HFF-Myc (cell line): ENCODE data around the gene ECT2L.
"Not testable (repeated sequence)": the region's sequence is repeated elsewhere in the genome, so short reads cannot be mapped to it uniquely, and the experiment has no call there.

Source experiments
- DNase-seq: peaks from one replicate; pipeline ENCODE4 v3.0.0-alpha.2; 2011; ENCODE audit warnings: low read depth; ENCODE audit errors: extremely low read depth
- H3K4me3 ChIP-seq: replicated peaks from 2 replicates; pipeline ENCODE4 v1.5.1; 2011; ENCODE audit warnings: low read depth, mild to moderate bottlenecking, control low read depth, low read length
- TF ChIP-seq, protein P1 (sequence below): IDR thresholded peaks from 2 replicates; pipeline ENCODE4 v1.5.1; 2012; ENCODE audit warnings: mild to moderate bottlenecking, low read depth, low read length, control low read depth; ENCODE audit errors: missing control alignments

The ECT2L gene

GRCh38 chr6:138923561-138923960 lies 127.7 kb downstream of the ECT2L start:
- H3K4me3 ChIP-seq, result no peak overlapping the region
- DNase-seq, result no peak
- TF ChIP-seq, protein P1, sequence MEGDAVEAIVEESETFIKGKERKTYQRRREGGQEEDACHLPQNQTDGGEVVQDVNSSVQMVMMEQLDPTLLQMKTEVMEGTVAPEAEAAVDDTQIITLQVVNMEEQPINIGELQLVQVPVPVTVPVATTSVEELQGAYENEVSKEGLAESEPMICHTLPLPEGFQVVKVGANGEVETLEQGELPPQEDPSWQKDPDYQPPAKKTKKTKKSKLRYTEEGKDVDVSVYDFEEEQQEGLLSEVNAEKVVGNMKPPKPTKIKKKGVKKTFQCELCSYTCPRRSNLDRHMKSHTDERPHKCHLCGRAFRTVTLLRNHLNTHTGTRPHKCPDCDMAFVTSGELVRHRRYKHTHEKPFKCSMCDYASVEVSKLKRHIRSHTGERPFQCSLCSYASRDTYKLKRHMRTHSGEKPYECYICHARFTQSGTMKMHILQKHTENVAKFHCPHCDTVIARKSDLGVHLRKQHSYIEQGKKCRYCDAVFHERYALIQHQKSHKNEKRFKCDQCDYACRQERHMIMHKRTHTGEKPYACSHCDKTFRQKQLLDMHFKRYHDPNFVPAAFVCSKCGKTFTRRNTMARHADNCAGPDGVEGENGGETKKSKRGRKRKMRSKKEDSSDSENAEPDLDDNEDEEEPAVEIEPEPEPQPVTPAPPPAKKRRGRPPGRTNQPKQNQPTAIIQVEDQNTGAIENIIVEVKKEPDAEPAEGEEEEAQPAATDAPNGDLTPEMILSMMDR, result no peak

- no peak overlapping the region for H3K4me3 ChIP-seq
- DNase-seq, result no peak
- TF ChIP-seq, protein P1, result no peak
Measured at GRCh38 chr6:138925806-138926205, 129.9 kb downstream of the ECT2L start.

DNA sequence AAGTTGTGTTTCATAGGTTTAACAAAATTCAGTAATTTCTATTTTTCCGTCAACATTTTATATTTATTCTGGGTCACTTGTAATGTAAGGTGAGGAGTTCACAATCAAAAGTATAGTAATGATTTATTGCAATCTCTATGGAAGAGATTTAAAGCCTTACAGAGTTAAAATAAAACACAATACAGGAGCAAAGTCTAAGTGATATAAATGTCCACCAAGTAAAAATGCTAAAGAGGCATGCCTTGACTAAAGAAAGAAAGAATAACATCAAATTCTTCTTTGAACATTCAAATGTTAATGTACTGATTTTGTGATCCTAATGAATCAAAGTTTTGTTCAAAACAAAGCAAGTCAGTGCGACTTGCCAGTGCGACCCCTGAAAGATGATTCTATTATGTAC lies 130.7 kb downstream of the ECT2L start:
- H3K4me3 ChIP-seq, result no peak overlapping the region
- TF ChIP-seq, protein P1, result no peak
- no peak for DNase-seq

DNA sequence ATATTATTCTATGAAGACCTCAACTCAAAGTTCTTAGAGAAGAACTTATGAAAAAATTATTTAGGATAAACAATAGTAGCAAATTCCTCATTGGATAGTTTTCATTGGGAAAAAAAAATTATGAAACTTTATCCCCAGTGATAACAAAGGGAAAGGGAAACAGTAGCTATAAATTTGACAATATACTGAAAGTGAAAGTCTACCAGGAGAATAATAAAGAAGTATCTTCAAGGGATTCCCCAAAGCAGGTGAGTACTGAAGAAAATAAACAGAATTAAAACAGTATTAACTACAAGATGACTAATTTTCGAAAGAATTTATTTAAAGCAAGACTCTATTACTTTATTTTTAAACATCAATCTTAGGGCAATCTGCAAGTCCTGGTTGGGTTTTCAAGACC lies 135.8 kb downstream of the ECT2L start:
- TF ChIP-seq, protein P1, result no peak
- no peak for DNase-seq
- H3K4me3 ChIP-seq, result no peak overlapping the region

- H3K4me3 ChIP-seq, DNase-seq: not testable (repeated sequence)
Measured at GRCh38 chr6:138936873-138937272, 141.0 kb downstream of the ECT2L start.

- TF ChIP-seq, protein P1, result no peak
- DNase-seq, result no peak
Measured at GRCh38 chr6:138943089-138943625, 147.3 kb downstream of the ECT2L start.

GRCh38 chr6:138944412-138944811 lies 148.5 kb downstream of the ECT2L start:
- DNase-seq, result no peak
- H3K4me3 ChIP-seq, result no peak overlapping the region
- TF ChIP-seq, protein P1, result no peak

More at GRCh38 chr6:138943089-138943625, 147.3 kb downstream of the ECT2L start:
- no peak overlapping the region for H3K4me3 ChIP-seq

GRCh38 chr6:138945354-138945753 lies 149.5 kb downstream of the ECT2L start:
- no peak overlapping the region for H3K4me3 ChIP-seq
- TF ChIP-seq, protein P1, result no peak
- no peak for DNase-seq
